ENCODE data around the gene IFT22.
"Not testable (repeated sequence)": the region's sequence is repeated elsewhere in the genome, so short reads cannot be mapped to it uniquely, and the experiment has no call there.

IFT22 gene

DNA sequence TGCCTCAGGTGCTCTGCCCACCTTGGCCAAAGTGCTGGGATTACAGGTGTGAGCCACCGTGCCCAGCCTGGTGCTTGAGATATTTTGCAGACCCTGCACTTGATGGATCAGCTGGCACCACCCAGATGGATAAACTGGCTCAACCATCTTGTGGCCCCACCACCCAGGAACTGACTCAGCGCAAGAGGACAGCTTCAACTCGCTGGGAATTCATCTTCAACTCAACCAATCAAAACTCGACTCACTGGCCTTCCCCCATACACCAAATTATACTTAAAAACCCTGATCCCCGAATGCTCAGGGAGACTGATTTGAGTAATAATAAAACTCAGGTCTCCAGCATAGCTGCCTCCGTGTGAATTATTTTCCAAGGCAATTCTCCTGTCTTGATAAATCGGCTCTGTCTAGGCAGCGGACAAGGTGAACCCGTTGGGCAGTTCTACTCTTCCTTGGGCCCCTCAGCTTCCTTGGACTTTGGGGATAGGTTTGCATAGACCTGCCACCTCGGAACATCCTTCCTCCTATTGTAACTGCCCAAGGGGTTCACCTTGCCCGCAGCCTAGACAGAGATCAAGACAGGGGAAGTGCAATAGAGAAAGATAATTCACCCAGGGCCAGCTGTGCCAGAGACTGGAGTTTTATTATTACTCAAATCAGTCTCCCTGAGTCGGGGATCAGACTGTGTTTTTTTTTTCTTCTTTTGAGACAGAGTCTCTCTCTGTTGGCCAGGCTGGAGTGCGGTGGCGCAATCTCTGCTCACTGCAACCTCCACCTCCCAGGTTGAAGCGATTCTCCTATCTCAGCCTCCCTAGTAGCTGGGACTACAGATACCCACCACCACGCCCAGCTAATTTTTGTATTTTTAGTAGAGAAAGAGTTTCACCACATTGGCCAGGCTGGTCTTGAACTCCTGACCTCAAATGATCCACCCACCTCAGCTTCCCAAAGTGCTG lies 28.3 kb downstream of the IFT22 start:
- H3K27ac ChIP-seq (ENCODE audit: low read depth, low read length) = peak overlapping the region; percentile 96
- H3K27me3 ChIP-seq (ENCODE audit: control insufficient read depth, insufficient read depth, low read length); H3K36me3 ChIP-seq (ENCODE audit: control insufficient read depth, insufficient read depth, low read length); H3K9me3 ChIP-seq (ENCODE audit: control insufficient read depth, insufficient read depth, low read depth, low read length): not testable (repeated sequence)
- peak overlapping the region; percentile 13; the same call in 1 of the 2 replicates for H3K4me3 ChIP-seq (ENCODE audit: low read depth, low read length)
- peak overlapping the region; percentile 84 for H3K9ac ChIP-seq (ENCODE audit: low read length)
- peaks cover 40% of the 10 kb centered on the region for H3K4me1 ChIP-seq (ENCODE audit: control insufficient read depth, insufficient read depth, low read length)

DNA sequence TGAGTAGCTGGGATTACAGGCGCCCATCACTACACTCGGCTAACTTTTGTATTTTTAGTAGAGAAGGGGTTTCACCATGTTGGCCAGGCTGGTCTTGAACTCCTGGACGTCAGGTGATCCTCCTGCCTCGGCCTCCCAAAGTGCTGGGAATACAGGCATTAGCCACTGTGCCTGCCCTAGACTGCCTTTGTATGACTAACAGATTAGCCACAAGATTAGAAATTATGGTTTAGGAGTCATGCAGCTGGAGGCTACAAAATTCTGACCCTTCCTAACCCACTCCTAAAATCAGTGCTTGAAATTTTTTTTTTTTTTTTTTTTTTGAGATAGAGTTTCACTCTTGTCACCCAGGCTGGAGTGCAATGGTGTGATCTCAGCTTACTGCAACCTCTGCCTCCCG lies 29.0 kb downstream of the IFT22 start:
- peak overlapping the region; percentile 96; the same call in 1 of the 2 replicates for H3K27ac ChIP-seq (ENCODE audit: low read depth, low read length)
- H3K36me3 ChIP-seq (ENCODE audit: control insufficient read depth, insufficient read depth, low read length); H3K4me3 ChIP-seq (ENCODE audit: low read depth, low read length); H3K9me3 ChIP-seq (ENCODE audit: control insufficient read depth, insufficient read depth, low read depth, low read length); H3K27me3 ChIP-seq (ENCODE audit: control insufficient read depth, insufficient read depth, low read length): not testable (repeated sequence)
- peaks cover 40% of the 10 kb centered on the region for H3K4me1 ChIP-seq (ENCODE audit: control insufficient read depth, insufficient read depth, low read length)
- H3K9ac ChIP-seq (ENCODE audit: low read length) = peak overlapping the region; percentile 84

GRCh38 chr7:101290186-101291037 lies 31.2 kb downstream of the IFT22 start:
- peak overlapping the region; percentile 45 for H3K9ac ChIP-seq (ENCODE audit: low read length)
- H3K36me3 ChIP-seq (ENCODE audit: control insufficient read depth, insufficient read depth, low read length); H3K9me3 ChIP-seq (ENCODE audit: control insufficient read depth, insufficient read depth, low read depth, low read length); H3K27me3 ChIP-seq (ENCODE audit: control insufficient read depth, insufficient read depth, low read length); H3K27ac ChIP-seq (ENCODE audit: low read depth, low read length); H3K4me3 ChIP-seq (ENCODE audit: low read depth, low read length): not testable (repeated sequence)
- H3K4me1 ChIP-seq (ENCODE audit: control insufficient read depth, insufficient read depth, low read length) = peaks cover 40% of the 10 kb centered on the region

DNA sequence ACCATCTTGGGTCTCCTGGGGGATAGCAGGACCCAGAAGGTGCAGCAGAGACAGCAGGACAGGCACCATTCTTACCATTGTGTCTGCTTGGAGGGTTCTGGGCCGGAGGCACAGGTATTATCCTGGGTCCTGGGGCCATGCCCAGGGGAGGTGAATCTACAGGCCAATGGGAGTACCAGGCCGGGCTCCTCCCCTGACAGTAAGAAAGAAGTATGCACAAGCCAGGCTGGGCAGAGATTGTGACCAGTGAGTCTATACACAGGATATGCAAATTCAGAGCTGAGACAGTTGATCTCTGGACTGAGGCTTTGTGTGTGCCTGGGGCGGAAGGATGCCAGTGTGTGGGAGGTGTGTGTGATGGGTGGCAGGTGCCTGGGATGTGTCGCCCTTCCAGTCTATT lies 31.9 kb downstream of the IFT22 start:
- peaks cover 33% of the 10 kb centered on the region for H3K4me1 ChIP-seq (ENCODE audit: control insufficient read depth, insufficient read depth, low read length)
- not testable (repeated sequence) for H3K4me3 ChIP-seq (ENCODE audit: low read depth, low read length); H3K27ac ChIP-seq (ENCODE audit: low read depth, low read length); H3K36me3 ChIP-seq (ENCODE audit: control insufficient read depth, insufficient read depth, low read length); H3K9me3 ChIP-seq (ENCODE audit: control insufficient read depth, insufficient read depth, low read depth, low read length); H3K27me3 ChIP-seq (ENCODE audit: control insufficient read depth, insufficient read depth, low read length)
- peak overlapping the region; percentile 54 for H3K9ac ChIP-seq (ENCODE audit: low read length)

DNA sequence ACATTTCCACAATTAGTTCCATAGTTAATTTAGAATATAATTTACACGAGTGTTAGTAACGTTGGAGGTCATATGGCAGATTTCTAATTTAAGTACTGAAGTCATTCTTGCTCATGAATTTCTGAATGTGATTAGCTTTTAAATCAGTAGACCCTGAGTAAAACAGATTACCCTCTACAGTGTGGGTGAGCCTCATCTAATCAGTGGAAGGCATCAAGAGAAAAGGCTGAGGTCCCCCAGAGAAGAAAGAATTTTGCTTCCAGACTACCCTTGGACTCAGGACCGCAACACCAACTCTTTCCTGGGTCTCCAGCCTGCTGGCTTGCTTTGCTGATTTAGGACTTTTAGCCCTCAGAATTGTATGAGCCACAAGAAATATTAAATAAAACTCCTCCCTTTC lies 33.2 kb downstream of the IFT22 start:
- H3K4me1 ChIP-seq (ENCODE audit: control insufficient read depth, insufficient read depth, low read length) = peaks cover 27% of the 10 kb centered on the region
- no peaks in the 10 kb centered on the region for H3K9me3 ChIP-seq (ENCODE audit: control insufficient read depth, insufficient read depth, low read depth, low read length)
- H3K27me3 ChIP-seq (ENCODE audit: control insufficient read depth, insufficient read depth, low read length) = no peaks in the 10 kb centered on the region
- H3K36me3 ChIP-seq (ENCODE audit: control insufficient read depth, insufficient read depth, low read length) = no peaks in the 10 kb centered on the region
- H3K27ac ChIP-seq (ENCODE audit: low read depth, low read length) = no peak overlapping the region
- H3K4me3 ChIP-seq (ENCODE audit: low read depth, low read length) = no peak overlapping the region
- no peak overlapping the region for H3K9ac ChIP-seq (ENCODE audit: low read length)

GRCh38 chr7:101287032-101287431 lies 34.6 kb downstream of the IFT22 start:
- peaks cover 16% of the 10 kb centered on the region for H3K4me1 ChIP-seq (ENCODE audit: control insufficient read depth, insufficient read depth, low read length)
- no peaks in the 10 kb centered on the region for H3K27me3 ChIP-seq (ENCODE audit: control insufficient read depth, insufficient read depth, low read length)
- H3K4me3 ChIP-seq (ENCODE audit: low read depth, low read length) = no peak overlapping the region
- no peaks in the 10 kb centered on the region for H3K9me3 ChIP-seq (ENCODE audit: control insufficient read depth, insufficient read depth, low read depth, low read length)
- no peak overlapping the region for H3K27ac ChIP-seq (ENCODE audit: low read depth, low read length)
- no peak overlapping the region for H3K9ac ChIP-seq (ENCODE audit: low read length)
- H3K36me3 ChIP-seq (ENCODE audit: control insufficient read depth, insufficient read depth, low read length) = no peaks in the 10 kb centered on the region

GRCh38 chr7:101285880-101286279 lies 35.7 kb downstream of the IFT22 start:
- H3K9me3 ChIP-seq (ENCODE audit: control insufficient read depth, insufficient read depth, low read depth, low read length); H3K27ac ChIP-seq (ENCODE audit: low read depth, low read length); H3K36me3 ChIP-seq (ENCODE audit: control insufficient read depth, insufficient read depth, low read length); H3K4me3 ChIP-seq (ENCODE audit: low read depth, low read length); H3K9ac ChIP-seq (ENCODE audit: low read length); H3K27me3 ChIP-seq (ENCODE audit: control insufficient read depth, insufficient read depth, low read length): not testable (repeated sequence)
- H3K4me1 ChIP-seq (ENCODE audit: control insufficient read depth, insufficient read depth, low read length) = peaks cover 12% of the 10 kb centered on the region

GRCh38 chr7:101285171-101285570 lies 36.4 kb downstream of the IFT22 start:
- no peaks in the 10 kb centered on the region for H3K36me3 ChIP-seq (ENCODE audit: control insufficient read depth, insufficient read depth, low read length)
- no peak overlapping the region for H3K4me3 ChIP-seq (ENCODE audit: low read depth, low read length)
- H3K9me3 ChIP-seq (ENCODE audit: control insufficient read depth, insufficient read depth, low read depth, low read length) = no peaks in the 10 kb centered on the region
- no peaks in the 10 kb centered on the region for H3K27me3 ChIP-seq (ENCODE audit: control insufficient read depth, insufficient read depth, low read length)
- peaks cover 7% of the 10 kb centered on the region for H3K4me1 ChIP-seq (ENCODE audit: control insufficient read depth, insufficient read depth, low read length)
- H3K27ac ChIP-seq (ENCODE audit: low read depth, low read length) = no peak overlapping the region
- H3K9ac ChIP-seq (ENCODE audit: low read length) = no peak overlapping the region

DNA sequence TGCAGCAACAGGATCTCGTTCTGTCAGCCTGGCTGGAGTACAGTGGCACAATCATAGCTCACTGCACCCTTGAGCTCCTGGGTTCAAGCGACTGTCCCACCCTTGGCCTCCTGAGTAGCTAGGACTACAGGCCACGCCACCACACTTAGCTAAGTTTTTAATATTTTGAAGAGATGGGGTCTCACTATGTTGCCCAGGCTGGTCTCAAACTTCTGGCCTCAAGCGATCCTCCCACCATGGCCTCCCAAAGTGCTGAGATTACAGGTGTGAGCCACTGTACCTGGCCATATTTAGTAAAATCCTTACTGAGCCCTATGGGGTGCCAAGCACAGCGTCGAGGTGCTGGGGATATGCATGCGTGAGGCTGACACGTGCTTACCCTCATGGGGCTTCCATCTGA lies 40.7 kb downstream of the IFT22 start:
- not testable (repeated sequence) for H3K4me3 ChIP-seq (ENCODE audit: low read depth, low read length); H3K36me3 ChIP-seq (ENCODE audit: control insufficient read depth, insufficient read depth, low read length); H3K9ac ChIP-seq (ENCODE audit: low read length); H3K9me3 ChIP-seq (ENCODE audit: control insufficient read depth, insufficient read depth, low read depth, low read length); H3K27ac ChIP-seq (ENCODE audit: low read depth, low read length); H3K27me3 ChIP-seq (ENCODE audit: control insufficient read depth, insufficient read depth, low read length); H3K4me1 ChIP-seq (ENCODE audit: control insufficient read depth, insufficient read depth, low read length)

DNA sequence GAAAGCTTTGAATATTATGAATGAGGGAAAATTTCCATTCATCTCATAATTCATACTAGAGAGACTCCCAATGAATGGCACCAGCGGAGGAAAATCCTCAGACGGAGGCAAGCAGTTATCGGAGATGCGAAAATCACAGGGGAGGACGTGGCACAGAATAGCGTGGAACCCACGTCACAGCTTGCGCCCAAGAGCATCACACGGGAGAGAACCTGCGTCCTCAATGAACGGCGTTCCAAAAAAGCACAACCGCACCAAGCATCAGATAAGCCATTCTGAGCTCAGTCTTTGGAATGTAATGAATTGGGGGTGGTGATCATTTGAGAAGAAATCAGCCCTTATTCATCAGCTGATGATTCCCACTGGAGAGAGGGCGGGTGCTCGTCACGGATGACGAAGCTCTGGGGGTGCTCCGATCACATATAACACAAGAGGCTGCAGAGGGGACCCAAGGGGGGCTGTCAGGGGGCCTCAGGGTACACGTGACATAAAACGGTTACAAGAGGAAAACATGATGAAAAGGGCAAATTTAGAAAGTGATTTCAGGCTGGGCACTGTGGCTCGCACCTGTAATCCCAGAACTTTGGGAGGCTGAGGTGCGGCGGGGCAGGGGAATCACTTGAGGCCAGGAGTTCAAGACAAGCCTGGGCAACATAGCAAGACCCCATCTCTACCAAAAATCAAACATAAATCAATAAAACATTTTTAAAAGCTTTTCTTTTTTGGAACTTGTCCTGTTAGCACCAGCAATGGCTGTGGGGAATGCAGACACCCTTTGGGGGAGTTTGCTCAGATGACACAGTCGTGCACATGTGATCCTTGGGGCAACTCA lies 42.9 kb downstream of the IFT22 start:
- Histone ChIP-seq H3K9ac (ENCODE audit: low read length) (no peak overlapping the region), H3K27me3 (ENCODE audit: control insufficient read depth, insufficient read depth, low read length) (no peaks in the 10 kb centered on the region), H3K36me3 (ENCODE audit: control insufficient read depth, insufficient read depth, low read length) (no peaks in the 10 kb centered on the region), H3K9me3 (ENCODE audit: control insufficient read depth, insufficient read depth, low read depth, low read length) (no peaks in the 10 kb centered on the region), H3K4me3 (ENCODE audit: low read depth, low read length) (no peak overlapping the region), H3K4me1 (ENCODE audit: control insufficient read depth, insufficient read depth, low read length) (peaks cover 5% of the 10 kb centered on the region), H3K27ac (ENCODE audit: low read depth, low read length) (no peak overlapping the region)
